Right ventricle myocardium superior (tissue), 1 donor: Measurements from ENCODE around the gene VCAM1. TPM values are rescaled to one million over a fixed set of nuclear protein-coding genes. Genes with fewer than 3 reads are reported as not detected.

Experiments used
- ATAC-seq: fragments of 200-7000 bp; cut with Tn5 transposase; one replicate; pipeline ENCODE4 v1.9.1; 2020; ENCODE audit warnings: mild to moderate bottlenecking; ENCODE audit not compliant: poor library complexity
- DNase-seq: peaks from one replicate; pipeline ENCODE4 v3.0.0-alpha.2; 2020
- intact Hi-C: fragments of 100-400 bp; cut with DNase I; formaldehyde crosslinking; loops from one replicate; pipeline ENCODE4 v1.11.2; 2022
- total RNA-seq: library from RNA; stranded (reverse); fragmentation: NEBNext Ultra II Directional; extraction: Animal tissue kit (Norgen Biotek cat#: 25700); gene quantifications from one replicate; pipeline ENCODE4 v1.2.1, GENCODE V29; 2021
- donor health status: DM: no; HTN: yes; CAD: no; lungs with severe emphysema.

VCAM1 gene
- total RNA-seq, 1 donor from 2014 or later = 2.5 TPM

GRCh38 chr1:100720101-100720500 is 559 bp downstream of the VCAM1 start:
- no peak for ATAC-seq
- no peak for DNase-seq
- intact Hi-C loops = no loop called here

DNA sequence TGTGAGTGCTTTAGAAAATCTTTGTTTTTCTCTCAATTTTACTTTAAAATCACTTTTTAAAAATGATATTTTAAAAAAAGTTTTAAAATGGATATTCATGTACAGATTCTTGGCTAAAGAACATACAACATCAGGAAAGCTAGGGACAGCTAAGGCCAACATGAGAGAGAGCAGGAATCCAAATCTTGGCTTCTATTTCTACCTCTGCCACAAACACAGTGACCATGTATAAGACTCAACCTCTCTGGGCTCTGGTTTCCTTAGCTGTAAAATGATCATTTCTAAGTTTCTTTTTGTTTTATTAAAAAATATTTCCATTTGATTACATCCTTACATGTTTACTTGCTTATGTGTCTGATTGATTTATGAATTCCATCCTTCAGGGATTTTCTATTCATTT is 1.2 kb downstream of the VCAM1 start:
- ATAC-seq (peak; percentile 49), DNase-seq (no peak)
- intact Hi-C loops = no loop called here

- peak; percentile 76 for ATAC-seq
- intact Hi-C loops = no loop called here
- DNase-seq = no peak
These were observed 2.1 kb downstream of the VCAM1 start for GRCh38 chr1:100721526-100722207.

DNA sequence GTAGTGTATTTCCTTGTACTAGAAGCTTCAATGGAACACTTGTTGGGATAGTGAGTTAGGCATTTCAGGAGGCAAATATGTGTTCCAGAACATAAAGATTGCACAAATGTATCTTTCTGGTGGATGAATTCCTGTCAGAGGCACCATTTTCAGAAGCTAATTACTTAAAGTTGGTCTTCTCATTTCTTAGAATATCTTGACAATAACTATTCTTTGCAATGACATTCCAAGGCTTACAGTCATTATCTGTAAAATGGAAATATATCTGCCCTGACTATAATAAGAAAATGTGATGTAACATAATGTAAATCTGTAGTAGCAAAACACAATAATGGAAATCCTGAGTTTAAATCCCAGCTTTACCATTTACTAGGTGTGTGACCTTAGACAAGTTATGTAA is 2.7 kb downstream of the VCAM1 start:
- no peak for DNase-seq
- intact Hi-C loops = no loop called here
- ATAC-seq = no peak

DNA sequence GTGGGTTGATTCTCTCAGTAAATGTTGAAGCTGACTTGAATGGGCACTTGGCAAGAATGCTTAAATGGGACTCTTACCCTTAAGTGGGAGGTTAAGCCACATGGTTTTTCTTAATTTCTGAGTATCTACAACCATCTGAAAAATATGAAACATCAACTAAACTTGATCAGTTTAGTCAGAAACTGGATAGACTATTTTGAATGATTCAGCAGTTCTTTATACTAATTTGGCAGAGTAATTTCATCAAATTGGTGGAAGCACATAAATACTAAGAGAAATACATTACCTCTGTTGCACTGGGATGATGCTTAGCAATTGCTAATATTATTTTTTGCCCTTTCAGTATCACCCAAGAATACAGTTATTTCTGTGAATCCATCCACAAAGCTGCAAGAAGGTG is 4.7 kb downstream of the VCAM1 start:
- DNase-seq (no peak), ATAC-seq (no peak)
- intact Hi-C loops = no loop called here

- intact Hi-C loops = no loop called here
- ATAC-seq (no peak), DNase-seq (no peak)
These were observed 10.6 kb downstream of the VCAM1 start for GRCh38 chr1:100730130-100730529.

- no peak for DNase-seq
- no peak for ATAC-seq
- intact Hi-C loops = no loop called here
These were observed 11.8 kb downstream of the VCAM1 start for GRCh38 chr1:100731309-100731708.

DNA sequence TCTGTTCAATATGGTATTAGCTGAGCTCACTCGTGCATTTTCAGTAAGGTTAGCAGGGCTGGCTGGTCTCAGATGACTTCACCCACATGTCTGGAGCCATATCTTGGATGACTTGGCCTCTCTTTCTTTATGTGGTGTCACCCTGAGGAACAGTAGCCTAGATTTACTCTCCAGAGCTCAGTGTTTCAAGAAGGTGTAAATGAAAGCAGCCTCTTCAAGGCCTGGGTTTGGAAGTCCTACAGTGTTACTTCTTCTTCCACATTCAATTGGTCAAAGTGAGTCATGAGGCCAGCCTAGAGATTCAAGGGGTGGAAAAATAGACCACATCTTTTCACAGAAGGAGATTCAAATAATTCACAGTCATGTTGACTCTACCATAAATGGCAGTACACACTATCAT is 12.2 kb downstream of the VCAM1 start:
- no peak for DNase-seq
- intact Hi-C loops = no loop called here
- no peak for ATAC-seq

- ATAC-seq = no peak
- intact Hi-C loops = no loop called here
- DNase-seq = no peak
These were observed 15.1 kb downstream of the VCAM1 start for GRCh38 chr1:100734676-100735075.

DNA sequence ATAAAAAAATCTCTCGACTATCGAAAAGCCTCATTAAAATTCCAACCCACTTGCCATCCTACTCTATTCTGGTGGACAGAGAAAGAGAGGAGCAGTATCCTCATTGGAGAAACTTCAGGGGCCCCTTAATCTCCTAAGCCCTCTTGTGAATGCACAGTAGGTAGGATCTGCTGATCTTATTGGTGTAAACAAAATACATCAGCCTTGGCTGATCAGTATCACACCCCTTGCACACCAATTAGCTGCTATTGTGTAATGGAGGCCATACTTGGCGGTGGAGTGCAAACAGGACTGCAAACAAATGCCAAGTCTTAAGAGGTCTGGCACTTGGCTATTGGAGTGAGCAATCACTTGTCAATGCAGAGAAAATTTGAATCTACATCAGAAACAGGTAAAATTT is 15.7 kb downstream of the VCAM1 start:
- intact Hi-C loops = no loop called here
- no peak for ATAC-seq
- no peak for DNase-seq

- no peak for DNase-seq
- intact Hi-C loops = no loop called here
- no peak for ATAC-seq
These were observed 16.8 kb downstream of the VCAM1 start for GRCh38 chr1:100736324-100736723.

GRCh38 chr1:100736746-100737145 is 17.2 kb downstream of the VCAM1 start:
- ATAC-seq (no peak), DNase-seq (no peak)
- intact Hi-C loops = no loop called here

GRCh38 chr1:100746542-100746932 is 27.0 kb downstream of the VCAM1 start:
- ATAC-seq = no peak
- intact Hi-C loops = no loop called here
- no peak for DNase-seq

GRCh38 chr1:100747771-100748170 is 28.2 kb downstream of the VCAM1 start:
- intact Hi-C loops = no loop called here
- DNase-seq (no peak), ATAC-seq (no peak)

GRCh38 chr1:100750005-100750885 is 30.7 kb downstream of the VCAM1 start:
- ATAC-seq = no peak
- intact Hi-C loops = no loop called here
- DNase-seq = no peak

GRCh38 chr1:100752791-100753190 is 33.2 kb downstream of the VCAM1 start:
- no peak for ATAC-seq
- DNase-seq = no peak
- intact Hi-C loops = no loop called here

- ATAC-seq = peak; percentile 91
- intact Hi-C loops = no loop called here
- DNase-seq = peak; percentile 42
These were observed 38.4 kb downstream of the VCAM1 start for GRCh38 chr1:100757946-100758345.

- DNase-seq = no peak
- intact Hi-C loops = no loop called here
- ATAC-seq = no peak
These were observed 39.6 kb downstream of the VCAM1 start for GRCh38 chr1:100759188-100759587.

DNA sequence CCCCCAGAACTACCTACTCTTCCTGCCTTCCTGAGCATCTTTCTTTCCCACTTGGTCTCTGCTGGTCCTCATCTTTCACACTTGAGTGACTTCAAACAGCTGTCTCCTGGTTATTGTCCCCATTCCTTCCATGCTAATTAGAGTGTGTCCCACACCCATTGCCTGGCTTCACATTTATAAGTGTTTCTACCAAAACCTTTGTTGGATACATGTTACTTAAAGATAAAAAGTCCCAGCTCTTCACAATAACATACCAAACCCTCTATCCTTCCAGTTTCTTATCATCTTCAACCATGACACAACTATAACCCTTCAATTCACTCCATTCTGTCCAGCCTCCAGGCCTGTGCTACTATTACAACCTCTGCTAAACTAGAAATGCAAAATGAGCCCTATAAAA is 41.0 kb downstream of the VCAM1 start:
- DNase-seq (no peak), ATAC-seq (no peak)
- intact Hi-C loops = no loop called here

GRCh38 chr1:100762461-100762860 is 42.9 kb downstream of the VCAM1 start:
- intact Hi-C loops = no loop called here
- ATAC-seq (no peak), DNase-seq (no peak)
